Activated T-cell treated with anti-CD3 and anti-CD28 coated beads for 1 hour (primary cell): ENCODE measurements around the gene ANKRD7.

Experiments used
- DNase-seq: peaks from one replicate; pipeline ENCODE4 v3.0.0-alpha.2; 2020; ENCODE audit warnings: low read depth

The ANKRD7 gene, protein sequence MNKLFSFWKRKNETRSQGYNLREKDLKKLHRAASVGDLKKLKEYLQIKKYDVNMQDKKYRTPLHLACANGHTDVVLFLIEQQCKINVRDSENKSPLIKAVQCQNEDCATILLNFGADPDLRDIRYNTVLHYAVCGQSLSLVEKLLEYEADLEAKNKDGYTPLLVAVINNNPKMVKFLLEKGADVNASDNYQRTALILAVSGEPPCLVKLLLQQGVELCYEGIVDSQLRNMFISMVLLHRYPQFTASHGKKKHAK

GRCh38 chr7:118224521-118224920, at the start of gene ANKRD7:
TSS of gene ANKRD7 (plus strand) at chr7:118224704. CDS start at chr7:118224831, 127 bp downstream.
- DNase-seq: no peak

DNA sequence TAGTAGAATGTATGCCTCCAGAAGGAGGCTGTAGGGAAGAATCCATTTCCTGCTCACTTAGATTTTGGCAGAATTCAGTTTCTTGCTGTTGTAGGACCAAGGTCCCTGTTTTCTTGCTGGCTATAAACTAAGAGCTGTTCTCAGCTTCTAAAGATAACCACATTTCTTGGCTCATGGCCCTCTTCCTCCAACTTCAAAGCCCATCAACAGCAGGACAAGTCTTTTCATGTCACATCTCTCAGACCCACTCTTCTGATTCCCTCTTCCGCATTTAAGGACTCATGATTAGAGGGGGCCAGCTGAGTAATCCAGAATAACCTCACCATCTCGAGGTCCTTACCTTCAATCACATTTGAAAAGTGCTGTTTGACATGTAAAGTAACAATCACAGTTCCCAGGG, 48.8 kb upstream of the ANKRD7 start:
- no peak for DNase-seq

DNA sequence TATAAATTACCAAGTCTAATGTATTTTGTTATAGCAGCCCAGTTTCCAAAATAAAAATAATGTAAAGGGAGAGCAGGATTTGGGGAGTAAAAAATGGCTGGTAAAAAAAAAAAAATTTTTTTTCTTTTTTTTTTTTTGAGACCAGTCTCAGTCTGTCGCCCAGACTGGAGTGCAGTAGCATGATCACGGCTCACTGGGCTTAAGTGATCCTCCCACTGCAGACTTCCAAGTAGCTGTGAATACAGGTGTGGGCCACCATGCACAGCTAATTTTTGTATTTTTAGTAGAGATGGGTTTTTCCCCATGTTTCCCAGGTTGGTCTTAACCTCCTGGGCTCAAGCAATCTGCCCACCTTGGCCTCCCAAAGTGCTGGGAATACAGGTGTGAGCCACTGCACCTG, 45.3 kb upstream of the ANKRD7 start:
- DNase-seq: no peak

- DNase-seq: no peak
These were observed 41.7 kb upstream of the ANKRD7 start for GRCh38 chr7:118182593-118183427.

GRCh38 chr7:118183428-118183785, 41.1 kb upstream of the ANKRD7 start:
- peak; percentile 3 for DNase-seq

DNA sequence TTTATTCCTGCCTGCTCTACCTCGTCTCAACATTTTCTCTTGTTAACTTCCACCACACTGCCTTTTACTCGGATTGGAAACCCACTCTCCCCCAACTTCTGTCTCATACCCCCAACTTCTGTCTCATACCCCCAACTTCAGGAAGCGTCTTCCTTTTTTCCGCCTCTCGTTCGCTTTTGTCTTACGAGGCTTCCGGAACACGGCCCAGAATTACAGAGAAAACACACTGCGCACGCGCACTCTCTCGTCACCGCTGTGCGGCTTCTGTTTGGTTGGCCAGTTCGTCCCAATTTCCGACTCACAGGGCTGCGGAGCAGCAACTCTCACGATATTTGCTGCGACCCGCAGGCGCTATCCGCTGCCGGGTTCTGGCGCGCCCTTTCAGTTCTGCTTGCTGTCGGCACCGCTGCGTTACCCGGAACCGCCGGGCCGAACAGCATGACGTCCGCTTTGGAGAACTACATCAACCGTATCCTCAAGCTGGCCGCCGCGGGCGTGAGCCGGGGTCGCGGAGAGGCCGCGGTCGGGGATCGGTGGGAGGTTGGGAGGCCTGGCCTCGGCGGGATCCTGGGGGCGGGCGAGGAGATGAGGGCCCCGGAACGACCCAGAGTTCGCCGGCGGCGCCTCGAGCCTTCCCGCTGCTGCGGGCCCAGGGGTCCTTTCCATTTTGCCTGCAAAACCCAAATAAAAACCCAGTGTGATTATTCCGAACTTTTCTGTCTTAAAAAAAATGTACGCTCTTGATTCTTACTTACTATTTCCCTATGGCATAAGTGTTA, 40.5 kb upstream of the ANKRD7 start, which contains the start of gene LSM8:
TSS of gene LSM8 (plus strand) at position 379 of the 779 bp plus-strand sequence. CDS start at position 439, 60 bp downstream.
- peak; percentile 95 for DNase-seq

DNA sequence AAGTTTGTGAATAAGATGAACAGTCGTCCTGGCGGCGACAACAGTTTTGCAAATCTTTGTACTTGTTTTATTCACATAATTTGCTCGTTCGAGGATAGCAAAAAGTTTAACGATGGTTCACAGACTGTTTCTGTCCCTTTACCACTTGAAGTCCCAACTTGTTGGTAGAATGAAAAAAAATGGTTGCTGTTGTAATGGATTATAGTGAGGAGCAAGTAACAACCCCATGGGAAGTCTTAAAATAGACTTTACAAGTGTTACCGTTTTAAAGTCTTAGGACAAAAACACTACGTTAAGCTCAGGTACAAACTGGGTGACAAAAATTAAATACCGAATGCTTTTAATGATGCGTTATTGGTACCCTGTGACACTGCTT, 40.0 kb upstream of the ANKRD7 start:
- DNase-seq: no peak

DNA sequence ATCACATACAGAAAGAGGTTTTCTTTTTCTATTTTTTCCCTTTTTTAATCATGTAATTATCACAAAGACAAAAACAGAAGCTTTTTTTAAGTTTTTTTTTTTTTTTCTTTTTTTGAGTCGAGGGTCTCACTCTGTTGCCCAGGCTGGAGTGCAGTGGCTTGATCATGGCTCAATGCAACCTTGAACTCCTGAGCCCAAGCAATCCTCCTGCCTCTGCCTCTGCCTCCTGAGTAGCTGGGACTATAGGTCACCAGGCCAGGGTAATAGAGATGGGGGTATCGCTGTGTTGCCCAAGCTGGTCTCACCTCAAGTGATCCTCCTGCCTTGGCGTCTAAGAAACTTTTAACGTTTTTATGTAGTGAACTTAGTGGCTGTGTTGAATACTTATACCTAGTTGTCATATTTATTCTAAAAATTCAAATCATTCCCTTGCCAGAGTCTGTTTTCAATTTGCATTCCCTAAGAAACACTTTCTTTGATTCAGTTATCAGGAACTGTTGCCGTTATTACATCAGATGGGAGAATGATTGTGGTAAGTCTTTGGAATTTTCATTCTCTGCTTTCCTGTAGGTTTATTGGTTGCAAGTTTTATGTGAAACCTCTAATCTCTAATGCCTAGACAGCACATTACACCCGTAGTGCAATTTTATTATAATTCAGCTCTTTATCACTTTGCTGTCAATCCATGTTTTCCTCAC, 39.2 kb upstream of the ANKRD7 start:
- DNase-seq: no peak

DNA sequence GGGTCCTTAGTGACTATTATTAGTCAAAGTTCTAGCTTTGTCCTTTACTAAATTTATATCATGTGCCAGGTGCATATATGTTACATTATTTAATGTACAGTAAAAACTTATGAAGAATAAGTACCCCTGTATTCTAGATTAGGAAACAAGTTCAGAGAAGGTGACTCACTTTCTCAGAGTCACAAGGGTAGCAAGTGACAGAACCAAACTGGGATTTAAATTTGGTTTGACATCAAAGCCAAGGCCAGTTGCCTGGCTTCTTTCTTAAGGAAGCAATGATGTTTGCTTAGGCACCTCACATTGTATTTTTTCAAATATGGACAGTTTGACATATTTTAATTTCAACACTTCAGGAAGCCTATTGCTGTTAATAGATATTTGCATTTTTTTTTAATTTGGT, 38.0 kb upstream of the ANKRD7 start:
- DNase-seq: no peak

DNA sequence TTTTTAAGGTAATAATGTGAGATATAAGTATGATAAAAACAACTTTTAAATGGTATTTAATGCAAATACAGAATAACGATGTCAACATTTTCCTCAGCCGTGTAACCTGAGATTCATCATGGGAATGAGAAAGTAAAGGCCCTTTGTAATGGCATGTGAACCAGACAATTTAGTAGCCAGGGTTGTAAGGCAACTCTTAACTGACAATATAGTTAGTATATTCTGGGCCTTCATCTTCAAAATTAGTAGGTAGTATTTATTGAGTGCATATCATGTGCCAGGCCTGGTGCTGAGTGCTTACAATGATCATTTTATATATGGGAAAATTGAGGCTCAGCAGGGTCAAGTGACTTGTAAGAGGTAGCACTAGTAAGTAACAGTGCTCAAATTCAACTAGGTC, 29.9 kb upstream of the ANKRD7 start:
- DNase-seq: no peak

DNA sequence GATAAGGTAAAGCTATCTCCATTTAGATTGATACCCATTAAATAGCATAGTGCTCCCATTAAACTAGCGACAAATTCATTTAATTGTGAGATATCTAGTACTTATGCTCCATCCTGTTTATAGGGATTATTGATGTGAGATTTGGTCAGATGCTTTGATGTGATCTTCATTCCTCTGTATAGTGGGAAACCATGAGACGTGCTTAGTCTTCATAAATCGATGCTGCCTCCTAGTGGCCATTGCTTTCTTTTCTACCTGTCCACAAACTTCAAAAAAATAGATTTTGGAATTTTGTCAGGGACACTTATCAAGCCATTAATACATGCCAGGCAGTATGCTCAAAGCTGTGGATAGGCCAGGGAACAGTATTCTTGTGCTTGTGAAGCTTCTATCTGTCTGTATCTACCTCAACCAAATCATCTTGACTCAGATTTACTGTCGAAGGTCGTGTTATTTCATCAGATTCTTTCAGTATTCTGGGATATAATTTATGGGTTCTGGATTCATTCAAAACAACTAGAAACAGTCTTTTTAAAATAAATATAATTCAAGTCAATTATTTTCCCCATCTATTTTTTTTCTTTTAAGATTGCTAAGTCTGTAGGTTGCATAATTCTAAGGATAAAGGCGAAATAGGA, 28.5 kb upstream of the ANKRD7 start:
- peak; percentile 49 for DNase-seq

- no peak for DNase-seq
These were observed 22.4 kb upstream of the ANKRD7 start for GRCh38 chr7:118202061-118202460.

DNA sequence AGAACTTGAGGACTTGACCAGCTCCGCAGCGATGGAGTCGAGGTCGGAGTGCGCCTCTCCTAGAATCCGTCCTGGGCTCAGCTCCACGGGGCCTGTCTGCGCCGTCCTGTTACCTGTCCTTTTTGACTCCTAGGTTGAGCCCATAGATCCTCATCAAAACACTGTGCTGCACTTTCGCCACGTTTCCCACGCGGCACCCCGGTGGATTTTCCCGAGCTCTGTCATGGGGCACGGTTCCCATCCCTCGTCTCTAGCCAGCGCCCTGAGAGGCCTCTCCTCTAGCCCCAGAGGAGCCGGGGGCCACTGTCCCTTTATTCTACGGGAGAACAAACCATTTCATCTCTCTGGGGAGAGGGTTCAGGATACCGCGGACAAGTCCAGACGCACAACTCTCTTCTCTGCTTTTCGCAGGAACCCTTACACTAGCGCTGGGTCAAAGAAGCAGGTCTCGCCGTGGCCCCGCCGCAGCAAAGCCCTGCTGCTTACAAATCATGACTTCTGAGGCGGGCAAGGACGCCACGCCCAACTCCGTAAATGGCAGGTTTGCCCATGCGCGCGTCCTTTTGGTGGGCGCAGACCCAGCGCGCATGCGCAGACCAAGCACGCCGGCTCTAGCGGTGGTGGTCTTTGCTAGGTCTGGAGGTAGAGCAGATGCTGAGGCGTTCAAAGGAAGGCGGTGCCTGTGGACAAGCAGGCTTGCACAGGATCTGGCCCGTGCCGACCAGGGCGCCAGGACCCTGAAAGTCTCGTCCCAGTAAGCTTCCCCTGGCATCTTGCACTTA, 10.3 kb upstream of the ANKRD7 start:
- DNase-seq: peak; percentile 67

DNA sequence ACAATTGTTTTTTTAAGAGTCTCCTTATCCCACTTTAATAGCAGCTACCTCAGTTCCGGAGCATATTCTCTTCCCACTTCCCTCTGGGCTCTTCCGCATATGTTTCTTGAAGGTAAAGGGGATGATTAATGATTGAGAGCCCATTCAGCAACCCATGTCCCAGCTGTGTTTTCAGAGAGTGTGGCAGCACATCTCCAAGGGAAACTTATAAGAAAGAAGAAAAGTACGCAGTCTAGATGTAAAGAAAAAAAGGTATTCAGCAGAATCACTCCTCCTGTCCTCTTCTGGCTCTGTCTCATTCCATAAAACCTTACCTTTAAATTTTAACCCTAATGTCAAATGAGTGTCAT, 9.7 kb upstream of the ANKRD7 start:
- no peak for DNase-seq

DNA sequence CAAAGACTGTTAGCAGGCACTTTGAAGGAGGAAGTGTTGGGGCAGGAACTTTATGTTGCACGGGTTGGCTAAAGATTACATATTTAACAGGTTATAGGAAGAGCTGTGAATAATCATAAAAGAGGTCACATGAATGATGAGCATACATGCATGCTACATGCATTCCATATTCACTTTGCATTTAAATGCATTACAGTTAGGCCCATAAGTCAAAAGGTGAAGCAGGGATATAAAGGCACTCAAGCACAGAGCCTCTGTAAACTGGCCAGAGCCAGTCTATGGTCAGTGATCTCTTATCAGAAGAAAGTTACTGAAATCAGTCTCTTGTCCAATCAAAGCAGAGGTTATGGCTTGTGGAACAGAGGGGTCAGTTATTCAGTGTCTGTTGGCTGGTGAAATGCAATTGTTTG, 7.3 kb upstream of the ANKRD7 start:
- DNase-seq: no peak

DNA sequence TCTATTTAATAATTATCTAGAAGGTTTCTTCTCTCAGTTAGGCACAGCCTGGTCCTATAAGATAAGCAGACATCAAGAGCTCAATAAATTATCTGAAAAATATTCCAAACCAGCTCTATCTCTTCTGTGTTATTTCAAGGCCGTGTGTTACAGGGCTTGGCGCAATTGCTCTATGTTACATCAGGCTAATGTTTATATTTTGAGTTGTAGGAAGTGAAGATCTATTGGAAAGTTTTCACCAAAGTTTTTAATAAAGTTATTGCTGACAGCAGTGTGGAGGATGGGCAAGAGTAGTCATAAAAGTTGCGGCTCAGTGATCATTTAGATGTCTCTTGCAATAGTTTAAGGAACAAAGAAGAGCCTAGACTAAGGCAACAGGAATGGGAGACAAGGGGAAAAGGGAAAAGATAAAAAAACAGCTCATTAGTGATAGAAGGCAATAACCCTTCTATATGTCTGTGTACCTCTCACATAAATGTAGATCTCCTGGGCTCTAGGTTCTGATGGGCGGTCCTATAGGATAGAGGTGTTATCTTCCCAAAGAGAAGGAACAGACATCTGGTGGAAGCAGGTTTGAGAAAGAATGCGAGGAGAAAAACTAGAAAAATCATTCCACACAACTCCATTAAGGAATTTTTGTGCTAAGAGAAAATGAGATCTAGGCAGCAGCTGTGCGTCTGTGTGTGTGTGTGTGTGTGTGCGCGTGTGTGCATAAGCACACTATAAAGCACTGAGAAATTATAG, 5.9 kb upstream of the ANKRD7 start:
- DNase-seq: no peak

DNA sequence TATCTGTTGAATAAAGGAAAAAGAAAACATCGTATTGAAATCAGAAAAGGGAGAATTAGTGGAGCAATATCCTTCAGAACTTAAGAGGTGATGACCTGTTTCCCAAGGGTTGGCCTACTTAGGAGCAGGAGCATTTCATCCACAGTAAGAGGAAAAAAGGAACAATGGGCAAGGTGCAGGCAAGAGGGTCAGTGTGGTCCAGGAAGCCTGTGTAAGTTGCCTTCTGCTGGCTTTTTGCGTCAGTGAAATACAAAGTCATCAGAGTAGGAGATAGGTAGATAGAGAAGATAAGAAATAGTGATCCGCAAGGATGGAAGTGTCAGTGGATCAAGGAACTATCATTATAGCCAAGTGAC, 5.4 kb upstream of the ANKRD7 start:
- no peak for DNase-seq

GRCh38 chr7:118220583-118220982, 3.9 kb upstream of the ANKRD7 start:
- DNase-seq: no peak

DNA sequence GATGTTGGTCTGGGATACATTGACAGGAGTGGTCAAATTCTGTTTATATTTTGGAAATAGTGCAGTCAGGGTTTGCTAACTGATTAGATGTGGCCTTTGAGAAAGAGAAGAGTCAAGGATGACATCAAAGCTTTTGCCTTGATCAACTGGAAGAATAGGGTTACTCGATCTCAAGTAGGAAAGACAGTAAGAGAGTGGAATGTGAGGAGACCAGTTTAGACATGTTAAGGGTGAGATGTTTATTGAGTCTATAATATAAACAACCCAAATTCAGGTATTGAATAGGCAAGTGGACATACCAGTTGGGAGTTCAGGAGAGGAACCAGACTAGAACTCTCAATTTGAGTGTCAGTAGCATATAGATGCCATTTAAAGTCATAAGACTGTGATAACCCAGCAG, 1.9 kb upstream of the ANKRD7 start:
- no peak for DNase-seq

GRCh38 chr7:118232837-118233236, 8.3 kb downstream of the ANKRD7 start:
- DNase-seq: no peak
